ENCODE results near the gene PLOD3. TPM values are rescaled to one million over a fixed set of nuclear protein-coding genes. Genes with fewer than 3 reads are reported as not detected.
A peak's percentile ranks its signal among the peaks of the same experiment; 100 is the strongest.

Gene PLOD3
- total and polyA plus RNA-seq, 2 of the 8 experiments (the other 6 are each of a cell fraction or from before 2014, with no cell fraction given), result 28.4 to 47.2 TPM

DNA sequence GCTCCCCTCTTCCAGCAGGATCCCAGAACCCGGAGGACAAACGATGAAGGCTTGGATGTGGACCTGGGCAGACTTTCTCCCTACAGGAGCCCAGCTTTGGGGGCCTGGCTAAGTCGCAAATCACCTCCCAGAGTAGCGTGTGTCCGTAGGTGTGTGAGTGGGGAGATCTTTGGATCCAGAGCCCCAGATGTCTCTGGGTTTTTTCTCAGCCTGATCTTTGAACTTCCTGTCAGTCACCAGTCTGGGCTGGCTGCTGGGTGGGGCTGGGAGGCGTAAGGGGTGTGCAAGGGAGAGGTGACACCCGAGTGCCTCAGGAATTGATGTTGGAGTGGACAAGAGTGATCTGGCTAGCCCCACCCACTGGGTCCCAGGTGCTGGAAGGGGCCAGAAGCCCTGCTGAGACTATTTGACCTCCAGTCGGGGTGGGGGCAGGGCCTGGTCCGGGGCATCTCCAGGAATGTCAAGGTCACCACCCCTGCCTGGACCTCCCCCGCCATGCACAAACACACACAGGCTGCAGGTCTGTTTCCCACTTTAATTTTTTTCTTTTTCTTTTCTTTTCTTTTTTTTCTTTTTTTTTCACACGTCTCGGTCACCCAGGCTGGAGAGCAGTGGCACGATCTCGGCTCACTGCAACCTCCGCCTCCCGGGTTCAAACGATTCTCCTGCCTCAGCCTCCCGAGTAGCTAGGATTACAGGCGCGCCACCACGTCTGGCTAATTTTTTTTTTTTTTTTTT is 16.4 kb downstream of the PLOD3 start, which contains the start of gene MOGAT3:
MOGAT3 (minus strand) TSS at position 175 of the 738 bp plus-strand sequence. CDS start 182 bp downstream, outside the sequence.
- no peaks in the 10 kb centered on the region for H3K79me1 ChIP-seq (ENCODE audit: low read depth, low read length)
- H4K8ac ChIP-seq (ENCODE audit: extremely low read depth, insufficient read depth, low read length), result peak within 1 kb of the TSS; percentile 75; the same call in 1 of the 2 replicates
- ChIA-PET CTCF (ENCODE audit: partially characterized antibody) (interaction anchor here (1.0 to 12.3 kb wide), 11 partner anchors 9 to 142 kb away, joined by 3 to 168 read pairs (median 5); partner anchors contain the start of genes PLOD3 and ZNHIT1), POLR2A (ENCODE audit: partially characterized antibody) (interaction anchor here (0.6 to 4.5 kb wide), 18 partner anchors 9 to 324 kb away, joined by 3 to 17 read pairs (median 4); partner anchors contain the start of genes NAT16, PLOD3, TRIM56 and ZNHIT1)
- H3K18ac ChIP-seq (ENCODE audit: extremely low read depth, low read length), result peak within 1 kb of the TSS; percentile 97
- H2BK5ac ChIP-seq (ENCODE audit: low read depth, low read length), result peak within 1 kb of the TSS; percentile 52; the same call in 1 of the 2 replicates
- DNase-seq (ENCODE audit: low read depth in 1 of 2, low spot score in 2 of 2) (no peak), FAIRE-seq (no peak)
- no peaks in the 10 kb centered on the region for H3K36me3 ChIP-seq (ENCODE audit: control insufficient read depth in 2 of 4, insufficient read depth in 4 of 4, low read length in 3 of 4)
- peak within 1 kb of the TSS; percentile 96; the same call in 1 of the 2 replicates for H2BK12ac ChIP-seq (ENCODE audit: low read depth, low read length)
- WGBS, 2 experiments (ENCODE audit: extremely low coverage in 1 of 2, insufficient coverage in 1 of 2, insufficient read length in 1 of 2, insufficient replicate concordance in 2 of 2, low coverage in 1 of 2, low lambda C conversion rate in 2 of 2, missing lambda C conversion rate in 1 of 2), result 55% methylated on average over 18 of the region's 21 CpGs; no CpG with 5 or more reads in 1 of the 2 experiments
- no peak within 1 kb of the TSS for H3K14ac ChIP-seq (ENCODE audit: insufficient read length)
- H3K4ac ChIP-seq (replicated peaks; ENCODE audit: insufficient read length, low read depth, low read length), result no peak within 1 kb of the TSS
- peaks cover 5 to 20% (median 13%) of the 10 kb centered on the region in 4 experiments for H3K4me1 ChIP-seq (replicated peaks in 1 of 4; ENCODE audit: control insufficient read depth in 3 of 4, insufficient read depth in 4 of 4, low read length in 3 of 4)
- H3K27me3 ChIP-seq (replicated peaks in 1 of 4; ENCODE audit: control insufficient read depth in 3 of 4, extremely low read depth in 1 of 4, insufficient read depth in 3 of 4, low read length in 3 of 4), result peaks cover 0 to 16% (median 9%) of the 10 kb centered on the region in 4 experiments; a peak in 5 of 7 replicates
- H3K23ac ChIP-seq (ENCODE audit: insufficient read length), result no peak within 1 kb of the TSS
- H3K4me2 ChIP-seq (ENCODE audit: insufficient read depth in 1 of 2, low read depth in 2 of 2, low read length in 2 of 2), result peak within 1 kb of the TSS; percentile 59 to 67
- H2BK20ac ChIP-seq (ENCODE audit: low read length), result peak within 1 kb of the TSS; percentile 80; the same call in 1 of the 2 replicates
- peak within 1 kb of the TSS; percentile 16 for H3K56ac ChIP-seq (replicated peaks; ENCODE audit: insufficient read length, low read depth, low read length)
- peak within 1 kb of the TSS in 2 of 4 experiments; percentile 25 to 38; a peak in 2 of 7 replicates for H3K9ac ChIP-seq (replicated peaks in 1 of 4; ENCODE audit: extremely low read depth in 1 of 4, low read depth in 3 of 4, low read length in 3 of 4)
- peak within 1 kb of the TSS; percentile 86; the same call in 1 of the 2 replicates for H2AFZ ChIP-seq (ENCODE audit: low read length)
- no peak within 1 kb of the TSS for H4K5ac ChIP-seq (ENCODE audit: insufficient read length, low read depth, low read length)
- peaks cover 8% of the 10 kb centered on the region; the same call in 1 of the 2 replicates for H3K23me2 ChIP-seq (ENCODE audit: low read depth, low read length)
- no peak within 1 kb of the TSS for H2AK5ac ChIP-seq (ENCODE audit: low read depth, low read length)
- H2BK120ac ChIP-seq (replicated peaks; ENCODE audit: low read depth, low read length), result peak within 1 kb of the TSS; percentile 90
- H4K20me1 ChIP-seq (replicated peaks in 1 of 2; ENCODE audit: control insufficient read depth in 1 of 2, insufficient read depth in 2 of 2, low read length in 2 of 2), result no peaks in the 10 kb centered on the region
- H2BK15ac ChIP-seq (ENCODE audit: low read length), result peak within 1 kb of the TSS; percentile 61; the same call in 1 of the 2 replicates
- H3K4me3 ChIP-seq (ENCODE audit: extremely low read depth in 1 of 4, insufficient read depth in 2 of 4, low read depth in 3 of 4, low read length in 4 of 4), result peak within 1 kb of the TSS; percentile 37 to 60 (median 47)
- no peaks in the 10 kb centered on the region for H3K9me3 ChIP-seq (ENCODE audit: insufficient read depth in 2 of 2, low read depth in 1 of 2, low read length in 1 of 2)
- H4K91ac ChIP-seq (replicated peaks; ENCODE audit: insufficient read length, low read length), result peak within 1 kb of the TSS; percentile 99
- no peak within 1 kb of the TSS for H3K27ac ChIP-seq (ENCODE audit: low read depth, low read length)
- H3K79me2 ChIP-seq (ENCODE audit: control insufficient read depth in 1 of 2, insufficient read depth in 2 of 2, low read length in 2 of 2), result no peaks in the 10 kb centered on the region
- TF ChIP-seq CHD2 (IDR thresholded peaks at IDR 0.05; ENCODE audit: low read length) (peak; percentile 40; the same call in 1 of the 2 replicates), ASH2L (IDR thresholded peaks at IDR 0.05; ENCODE audit: low read length) (no peak), TBP (IDR thresholded peaks at IDR 0.05; ENCODE audit: low read depth, low read length) (no peak), KDM4A (IDR thresholded peaks at IDR 0.05; ENCODE audit: low read depth, low read length, severe bottlenecking) (no peak), YY1 (IDR thresholded peaks at IDR 0.05; ENCODE audit: low read depth, low read length) (no peak), EP300 (IDR thresholded peaks at IDR 0.05; ENCODE audit: borderline replicate concordance in 1 of 2, low read depth in 2 of 2, low read length in 2 of 2) (no peak), EZH2 (IDR thresholded peaks at IDR 0.05; ENCODE audit: low read depth, low read length, severe bottlenecking) (peak; percentile 35), CREB1 (IDR thresholded peaks at IDR 0.05) (no peak), FOSL1 (IDR thresholded peaks at IDR 0.05; ENCODE audit: insufficient read depth, low read depth, low read length) (no peak), HDAC2 (IDR thresholded peaks at IDR 0.05; ENCODE audit: borderline replicate concordance in 1 of 2, low read depth in 2 of 2, low read length in 2 of 2) (no peak; a peak in 1 of 4 replicates), SP4 (IDR thresholded peaks at IDR 0.05; ENCODE audit: low read length) (no peak)
